Ascending aorta (tissue), 2 donors: ENCODE measurements around the gene NR2F2. TPM values are rescaled to one million over a fixed set of nuclear protein-coding genes. Genes with fewer than 3 reads are reported as not detected.

Source experiments
- DNase-seq, 2 donors: peaks; one replicate each; pipeline ENCODE4 v3.0.0-alpha.2; 2019; ENCODE audit warnings: low spot score in 2 of 2
- H3K27ac ChIP-seq, 2 donors: fragments of 200-600 bp; sonication (generic); one replicate each; pipeline ENCODE4 v1.5.1; 2016 to 2017; ENCODE audit warnings: mild to moderate bottlenecking in 1 of 2
- H3K27me3 ChIP-seq: fragments of 200-600 bp; sonication (generic); one replicate; pipeline ENCODE4 v1.5.1; 2017
- H3K36me3 ChIP-seq, 2 donors: fragments of 200-600 bp; sonication (generic); one replicate each; pipeline ENCODE4 v1.5.1; 2016
- H3K4me1 ChIP-seq, 2 donors: fragments of 200-600 bp; sonication (generic); one replicate each; pipeline ENCODE4 v1.5.1; 2016 to 2017; ENCODE audit warnings: mild to moderate bottlenecking in 1 of 2
- H3K4me3 ChIP-seq, 2 donors: fragments of 200-600 bp; sonication (generic); one replicate each; pipeline ENCODE4 v1.5.1; 2016 to 2017; ENCODE audit warnings: mild to moderate bottlenecking in 1 of 2
- H3K9me3 ChIP-seq, 2 donors: fragments of 200-600 bp; sonication (generic); one replicate each; pipeline ENCODE4 v1.5.1; 2016
- intact Hi-C: fragments of 100-400 bp; cut with DNase I; formaldehyde crosslinking; loops from one replicate; pipeline ENCODE4 v1.15.1; 2023
- total RNA-seq: library from RNA; depleted of rRNA; stranded (reverse); fragments of >200 nt; gene quantifications from one replicate; pipeline ENCODE4 v1.1.0, GENCODE V29; 2016
- TF ChIP-seq, protein P1 (sequence below), 3 experiments: fragments of 200-600 bp in 2 of 3; fragments of 450-650 bp in 1 of 3; sonication (generic) in 2 of 3; IDR thresholded peaks; one replicate each; pipeline ENCODE4 v1.5.1; 2016 to 2019; ENCODE audit warnings: antibody characterized with exemption in 3 of 3, mild to moderate bottlenecking in 1 of 3, moderate library complexity in 1 of 3

NR2F2 gene
- total RNA-seq, 1 donor from 2014 or later = 126 TPM

DNA sequence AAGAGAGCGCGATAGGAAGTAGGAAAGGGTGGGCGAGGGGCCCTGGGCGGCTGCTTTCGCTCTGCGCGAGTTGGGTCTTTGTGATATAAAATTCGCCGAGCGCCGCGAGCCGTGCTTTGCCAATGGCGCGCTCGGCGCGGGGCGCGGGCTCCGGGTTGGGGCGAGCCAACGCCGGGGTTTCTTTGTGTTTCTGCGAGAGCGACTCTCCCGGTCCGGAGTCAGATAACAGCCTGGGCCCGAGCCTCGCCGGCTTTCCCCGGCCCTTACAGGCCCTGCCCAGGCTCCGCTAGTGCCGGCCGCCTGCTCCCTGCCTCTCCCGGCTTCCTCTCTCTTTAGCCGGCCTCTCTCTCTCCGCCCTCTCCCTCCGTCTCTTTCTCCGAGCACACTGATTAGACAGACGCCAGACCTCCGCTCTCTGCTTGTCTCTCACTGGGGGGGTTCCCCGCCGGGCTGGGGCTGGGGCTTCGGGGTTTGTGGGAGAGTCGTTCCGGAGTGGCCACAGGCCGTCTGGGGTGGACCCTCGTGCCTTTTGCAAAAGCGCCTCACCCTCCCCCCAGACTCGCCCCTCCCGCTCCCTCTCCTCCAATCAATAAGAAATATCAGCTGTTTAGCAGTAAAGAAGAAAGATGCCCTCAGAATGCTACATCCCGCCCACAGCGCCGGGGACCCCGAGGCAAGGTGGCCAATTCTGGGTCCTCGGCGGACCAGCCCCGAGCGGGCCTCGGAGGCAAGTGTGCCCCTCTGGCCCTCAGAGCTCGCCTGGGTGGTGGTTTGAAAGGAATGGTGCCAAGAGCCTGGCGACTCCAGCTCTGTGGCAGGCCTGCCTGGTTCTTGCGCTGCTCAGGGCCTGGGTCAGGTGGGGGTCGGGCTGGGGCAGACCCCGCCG is 2.9 kb downstream of the NR2F2 start:
- TF ChIP-seq, protein P1, sequence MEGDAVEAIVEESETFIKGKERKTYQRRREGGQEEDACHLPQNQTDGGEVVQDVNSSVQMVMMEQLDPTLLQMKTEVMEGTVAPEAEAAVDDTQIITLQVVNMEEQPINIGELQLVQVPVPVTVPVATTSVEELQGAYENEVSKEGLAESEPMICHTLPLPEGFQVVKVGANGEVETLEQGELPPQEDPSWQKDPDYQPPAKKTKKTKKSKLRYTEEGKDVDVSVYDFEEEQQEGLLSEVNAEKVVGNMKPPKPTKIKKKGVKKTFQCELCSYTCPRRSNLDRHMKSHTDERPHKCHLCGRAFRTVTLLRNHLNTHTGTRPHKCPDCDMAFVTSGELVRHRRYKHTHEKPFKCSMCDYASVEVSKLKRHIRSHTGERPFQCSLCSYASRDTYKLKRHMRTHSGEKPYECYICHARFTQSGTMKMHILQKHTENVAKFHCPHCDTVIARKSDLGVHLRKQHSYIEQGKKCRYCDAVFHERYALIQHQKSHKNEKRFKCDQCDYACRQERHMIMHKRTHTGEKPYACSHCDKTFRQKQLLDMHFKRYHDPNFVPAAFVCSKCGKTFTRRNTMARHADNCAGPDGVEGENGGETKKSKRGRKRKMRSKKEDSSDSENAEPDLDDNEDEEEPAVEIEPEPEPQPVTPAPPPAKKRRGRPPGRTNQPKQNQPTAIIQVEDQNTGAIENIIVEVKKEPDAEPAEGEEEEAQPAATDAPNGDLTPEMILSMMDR (IDR thresholded peaks at IDR 0.05) = no peak
- H3K36me3 ChIP-seq = peaks cover 4 to 34% of the 10 kb centered on the region in 2 donors
- peak overlapping the region; percentile 91 for H3K27ac ChIP-seq
- intact Hi-C loops = loop anchor here (5.0 to 10.0 kb wide), 4 partner anchors 459 to 1661 kb away; no protein-coding TSS in a partner anchor
- peaks cover 0 to 7% of the 10 kb centered on the region in 2 donors for H3K4me1 ChIP-seq
- DNase-seq = peak in 1 of 2 donors; percentile 66
- H3K27me3 ChIP-seq = no peaks in the 10 kb centered on the region
- H3K4me3 ChIP-seq = peak overlapping the region; percentile 95
- no peaks in the 10 kb centered on the region for H3K9me3 ChIP-seq

DNA sequence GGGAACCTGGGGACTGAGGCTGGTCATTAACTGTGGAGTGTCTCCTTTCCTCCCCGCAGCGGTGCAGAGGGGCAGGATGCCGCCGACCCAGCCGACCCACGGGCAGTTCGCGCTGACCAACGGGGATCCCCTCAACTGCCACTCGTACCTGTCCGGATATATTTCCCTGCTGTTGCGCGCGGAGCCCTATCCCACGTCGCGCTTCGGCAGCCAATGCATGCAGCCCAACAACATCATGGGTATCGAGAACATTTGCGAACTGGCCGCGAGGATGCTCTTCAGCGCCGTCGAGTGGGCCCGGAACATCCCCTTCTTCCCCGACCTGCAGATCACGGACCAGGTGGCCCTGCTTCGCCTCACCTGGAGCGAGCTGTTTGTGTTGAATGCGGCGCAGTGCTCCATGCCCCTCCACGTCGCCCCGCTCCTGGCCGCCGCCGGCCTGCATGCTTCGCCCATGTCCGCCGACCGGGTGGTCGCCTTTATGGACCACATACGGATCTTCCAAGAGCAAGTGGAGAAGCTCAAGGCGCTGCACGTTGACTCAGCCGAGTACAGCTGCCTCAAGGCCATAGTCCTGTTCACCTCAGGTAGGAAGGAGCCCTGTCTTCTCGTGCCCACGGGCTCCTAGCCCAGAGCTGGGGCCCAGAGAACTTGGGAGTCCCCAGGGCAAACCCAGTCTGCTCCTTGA is 3.7 kb downstream of the NR2F2 start:
- H3K4me3 ChIP-seq = peak overlapping the region; percentile 95
- H3K27me3 ChIP-seq = no peaks in the 10 kb centered on the region
- intact Hi-C loops = loop anchor here (5.0 to 10.0 kb wide), 4 partner anchors 459 to 1662 kb away; no protein-coding TSS in a partner anchor
- peak in 1 of 2 donors; percentile 53 for DNase-seq
- peaks cover 0 to 7% of the 10 kb centered on the region in 2 donors for H3K4me1 ChIP-seq
- TF ChIP-seq, protein P1 (IDR thresholded peaks at IDR 0.05) = no peak
- peaks cover 4 to 34% of the 10 kb centered on the region in 2 donors for H3K36me3 ChIP-seq
- peak overlapping the region; percentile 91 for H3K27ac ChIP-seq
- no peaks in the 10 kb centered on the region for H3K9me3 ChIP-seq

DNA sequence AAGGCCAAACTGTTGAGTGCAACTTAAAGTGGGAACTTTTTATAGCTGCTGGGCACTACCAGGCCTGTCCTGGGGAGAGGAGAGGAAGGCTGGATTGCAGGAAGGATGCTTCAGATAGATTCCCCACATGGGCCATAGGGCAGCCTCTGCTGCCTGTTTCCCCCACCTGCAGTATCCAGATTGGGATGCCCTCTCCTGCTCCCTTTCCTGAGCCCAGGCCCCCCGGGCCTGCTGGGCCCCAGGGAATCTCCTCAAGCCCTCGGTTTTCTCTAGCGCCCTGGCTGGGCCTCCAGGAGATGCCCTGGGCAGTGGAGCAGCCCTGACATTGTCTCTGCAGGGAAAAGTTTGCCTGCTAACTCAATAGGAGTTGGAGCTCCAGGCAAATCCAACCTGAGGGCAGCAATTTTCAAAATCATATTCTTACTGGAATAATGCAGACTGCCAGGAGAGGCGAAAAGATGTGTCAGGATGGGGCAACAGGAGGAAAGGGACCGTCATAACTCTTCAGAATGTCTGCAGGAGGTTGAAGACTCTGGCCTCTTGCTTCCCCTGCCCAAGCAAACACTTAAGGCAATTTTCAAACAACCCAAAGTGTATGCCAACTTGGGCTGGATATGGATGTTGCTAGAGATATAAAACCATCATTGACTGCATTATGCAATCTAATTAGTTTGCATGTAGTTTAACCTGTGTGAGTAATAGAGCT is 4.4 kb downstream of the NR2F2 start:
- intact Hi-C loops = loop anchor here (5.0 to 10.0 kb wide), 4 partner anchors 460 to 1663 kb away; no protein-coding TSS in a partner anchor
- TF ChIP-seq, protein P1 (IDR thresholded peaks at IDR 0.05) = no peak
- Histone ChIP-seq H3K36me3 (peaks cover 4 to 34% of the 10 kb centered on the region in 2 donors), H3K4me3 (peak overlapping the region; percentile 95), H3K27me3 (no peaks in the 10 kb centered on the region), H3K27ac (peak overlapping the region; percentile 91), H3K4me1 (peaks cover 0 to 3% of the 10 kb centered on the region in 2 donors), H3K9me3 (no peaks in the 10 kb centered on the region)
- no peak for DNase-seq

DNA sequence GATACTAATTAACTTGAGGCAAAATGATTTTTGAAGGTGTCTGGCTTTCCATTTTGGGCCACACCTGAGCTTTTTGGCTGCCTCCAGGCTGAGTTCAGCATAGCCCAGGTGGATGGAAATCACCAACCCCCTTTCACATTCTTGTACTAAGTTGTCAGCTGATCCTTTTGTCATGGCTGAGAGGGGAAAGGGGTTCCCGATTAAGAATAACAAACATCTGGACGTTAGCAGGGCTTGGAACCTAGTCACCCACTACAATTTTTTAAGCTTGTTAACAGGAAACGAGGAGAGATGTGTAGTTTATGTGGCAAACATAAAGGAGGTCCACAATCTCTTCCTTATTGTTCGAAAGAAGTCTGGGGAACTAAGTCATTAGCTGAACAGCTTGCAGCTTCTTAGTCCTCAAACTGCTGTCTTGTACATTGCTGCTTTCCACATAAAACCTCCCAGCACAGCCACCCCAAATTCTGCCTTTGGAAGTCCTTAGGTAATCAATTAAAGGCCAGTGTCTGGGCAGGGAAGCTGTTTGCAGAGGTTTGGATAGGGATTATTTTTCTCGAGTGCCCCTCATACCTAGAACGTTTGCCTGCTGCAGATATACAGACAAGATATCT is 5.0 kb downstream of the NR2F2 start:
- H3K9me3 ChIP-seq = no peaks in the 10 kb centered on the region
- H3K27me3 ChIP-seq = no peaks in the 10 kb centered on the region
- peaks cover 0 to 3% of the 10 kb centered on the region in 2 donors for H3K4me1 ChIP-seq
- peak overlapping the region; percentile 91 for H3K27ac ChIP-seq
- TF ChIP-seq, protein P1 (IDR thresholded peaks at IDR 0.05) = no peak
- intact Hi-C loops = loop anchor here (10.0 kb wide), 2 partner anchors 461 to 921 kb away; no protein-coding TSS in a partner anchor
- DNase-seq = no peak
- H3K4me3 ChIP-seq = peak overlapping the region; percentile 95
- peaks cover 4 to 34% of the 10 kb centered on the region in 2 donors for H3K36me3 ChIP-seq
